ENCODE data around the gene SH2D3C. TPM values are rescaled to one million over a fixed set of nuclear protein-coding genes. Genes with fewer than 3 reads are reported as not detected.

The SH2D3C gene
- total RNA-seq, 4 donors from 2014 or later, result 6.1 to 12.1 (median 8.5) TPM

DNA sequence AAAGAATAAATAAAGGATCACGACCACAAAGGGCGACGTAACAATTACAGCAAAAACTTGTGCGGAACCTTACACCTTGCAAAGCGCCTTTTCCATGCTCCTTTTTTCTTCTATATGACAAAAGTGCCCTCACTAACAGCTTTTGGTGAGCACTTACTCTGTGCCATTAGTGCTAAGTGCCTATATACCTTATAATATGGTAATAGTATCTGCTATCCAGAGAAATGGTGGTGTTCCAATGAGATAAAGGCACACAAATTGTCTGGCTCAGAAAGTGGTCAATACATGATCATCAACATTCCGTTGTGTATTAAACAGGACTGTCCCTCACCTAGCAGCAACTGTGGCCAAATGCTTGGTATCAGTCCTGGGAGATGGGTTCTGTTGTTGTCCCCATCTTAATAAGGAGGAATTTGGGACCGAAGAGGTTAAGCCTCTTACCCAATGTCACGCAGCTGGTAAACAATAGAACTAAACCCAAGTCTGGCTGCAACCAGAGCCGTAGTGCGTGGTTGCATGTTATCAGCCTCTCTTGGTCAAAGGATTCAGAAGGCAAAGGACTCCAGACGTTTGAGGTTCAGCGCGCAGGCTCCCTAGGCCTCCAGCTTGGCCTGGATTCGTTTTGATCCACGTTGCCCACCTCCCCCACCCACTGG lies 42.8 kb downstream of the SH2D3C start:
- peaks cover 18% of the 10 kb centered on the region for H3K27me3 ChIP-seq
- peak overlapping the region in 3 of 4 donors; percentile 94 to 98 (median 95) for H3K27ac ChIP-seq
- peak overlapping the region in 1 of 2 donors; percentile 84 for H3K4me3 ChIP-seq
- no peaks in the 10 kb centered on the region for H3K9me3 ChIP-seq
- peaks cover 0 to 28% (median 12%) of the 10 kb centered on the region in 3 donors for H3K4me1 ChIP-seq
- no peak for ATAC-seq
- peaks cover 0 to 39% of the 10 kb centered on the region in 2 donors for H3K36me3 ChIP-seq
- TF ChIP-seq, protein P1, sequence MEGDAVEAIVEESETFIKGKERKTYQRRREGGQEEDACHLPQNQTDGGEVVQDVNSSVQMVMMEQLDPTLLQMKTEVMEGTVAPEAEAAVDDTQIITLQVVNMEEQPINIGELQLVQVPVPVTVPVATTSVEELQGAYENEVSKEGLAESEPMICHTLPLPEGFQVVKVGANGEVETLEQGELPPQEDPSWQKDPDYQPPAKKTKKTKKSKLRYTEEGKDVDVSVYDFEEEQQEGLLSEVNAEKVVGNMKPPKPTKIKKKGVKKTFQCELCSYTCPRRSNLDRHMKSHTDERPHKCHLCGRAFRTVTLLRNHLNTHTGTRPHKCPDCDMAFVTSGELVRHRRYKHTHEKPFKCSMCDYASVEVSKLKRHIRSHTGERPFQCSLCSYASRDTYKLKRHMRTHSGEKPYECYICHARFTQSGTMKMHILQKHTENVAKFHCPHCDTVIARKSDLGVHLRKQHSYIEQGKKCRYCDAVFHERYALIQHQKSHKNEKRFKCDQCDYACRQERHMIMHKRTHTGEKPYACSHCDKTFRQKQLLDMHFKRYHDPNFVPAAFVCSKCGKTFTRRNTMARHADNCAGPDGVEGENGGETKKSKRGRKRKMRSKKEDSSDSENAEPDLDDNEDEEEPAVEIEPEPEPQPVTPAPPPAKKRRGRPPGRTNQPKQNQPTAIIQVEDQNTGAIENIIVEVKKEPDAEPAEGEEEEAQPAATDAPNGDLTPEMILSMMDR (IDR thresholded peaks at IDR 0.05), result no peak
- TF ChIP-seq POLR2A (IDR thresholded peaks at IDR 0.05) (no peak), EP300 (IDR thresholded peaks at IDR 0.05) (no peak), POLR2AphosphoS5 (IDR thresholded peaks at IDR 0.05) (no peak)
- WGBS, 2 donors (ENCODE audit: low coverage in 1 of 2), result 25 to 31% methylated on average over 12 to 13 of the region's 15 CpGs

DNA sequence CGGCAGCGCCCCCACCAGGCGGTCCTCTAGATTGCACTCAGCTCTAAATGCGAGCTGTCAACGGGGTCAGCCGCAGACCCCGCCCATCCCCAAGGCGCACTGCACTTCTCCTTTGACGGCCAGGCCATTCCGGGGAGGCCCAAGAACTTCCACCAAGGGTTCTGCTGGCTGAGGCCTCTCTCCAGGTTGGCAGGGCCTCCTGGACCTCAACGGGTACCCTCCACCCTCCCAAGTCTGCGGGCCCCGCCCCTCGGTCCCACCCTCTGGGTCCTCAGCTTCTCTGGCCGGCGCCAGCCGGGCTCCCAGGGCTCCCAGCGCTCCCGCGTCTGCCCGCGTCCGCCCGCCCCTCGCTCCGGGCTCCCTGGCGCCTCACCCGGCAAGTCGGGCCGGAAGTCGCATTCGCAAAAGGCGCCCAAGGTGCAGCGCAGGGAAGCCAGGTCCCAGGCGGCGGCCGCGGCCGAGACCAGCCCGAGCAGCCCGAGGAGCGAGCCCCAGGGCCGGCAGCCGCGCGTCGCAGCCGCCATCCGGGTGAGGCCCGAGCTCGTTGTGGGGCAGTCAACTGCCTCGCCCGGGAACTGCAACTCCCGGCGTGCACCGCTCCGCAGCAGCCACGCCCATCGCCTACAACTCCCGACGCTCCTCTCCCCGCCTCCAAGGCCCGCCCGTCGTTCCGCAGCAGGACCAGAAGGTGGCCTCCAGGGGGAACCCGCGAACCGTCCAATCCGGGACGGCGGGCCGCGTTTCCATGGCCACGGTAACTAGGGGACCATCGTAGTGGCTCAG lies 43.5 kb downstream of the SH2D3C start, which contains the start of gene TOR2A:
Gene TOR2A, minus strand, starts transcription at position 548 of the 783 bp plus-strand sequence. Its CDS starts 24 bp downstream, at position 524.
- peaks cover 0 to 24% (median 8%) of the 10 kb centered on the region in 3 donors for H3K4me1 ChIP-seq
- H3K36me3 ChIP-seq, result peaks cover 0 to 41% of the 10 kb centered on the region in 2 donors
- TF ChIP-seq, protein P1 (IDR thresholded peaks at IDR 0.05), result peak in 3 of 4 experiments; percentile 94 to 98 (median 98)
- TF ChIP-seq POLR2AphosphoS5 (IDR thresholded peaks at IDR 0.05) (peak; percentile 50), EP300 (IDR thresholded peaks at IDR 0.05) (no peak), POLR2A (IDR thresholded peaks at IDR 0.05) (peak; percentile 91)
- H3K27me3 ChIP-seq, result peaks cover 11% of the 10 kb centered on the region
- peak within 1 kb of the TSS; percentile 88 to 98 (median 94) for H3K27ac ChIP-seq
- H3K4me3 ChIP-seq, result peak within 1 kb of the TSS; percentile 76 to 84
- WGBS, 2 donors (ENCODE audit: low coverage in 1 of 2), result 0% methylated on average over 4 of the region's 76 CpGs; no CpG with 5 or more reads in 1 of the 2 donors
- peak; percentile 95 for ATAC-seq
- H3K9me3 ChIP-seq, result no peaks in the 10 kb centered on the region

DNA sequence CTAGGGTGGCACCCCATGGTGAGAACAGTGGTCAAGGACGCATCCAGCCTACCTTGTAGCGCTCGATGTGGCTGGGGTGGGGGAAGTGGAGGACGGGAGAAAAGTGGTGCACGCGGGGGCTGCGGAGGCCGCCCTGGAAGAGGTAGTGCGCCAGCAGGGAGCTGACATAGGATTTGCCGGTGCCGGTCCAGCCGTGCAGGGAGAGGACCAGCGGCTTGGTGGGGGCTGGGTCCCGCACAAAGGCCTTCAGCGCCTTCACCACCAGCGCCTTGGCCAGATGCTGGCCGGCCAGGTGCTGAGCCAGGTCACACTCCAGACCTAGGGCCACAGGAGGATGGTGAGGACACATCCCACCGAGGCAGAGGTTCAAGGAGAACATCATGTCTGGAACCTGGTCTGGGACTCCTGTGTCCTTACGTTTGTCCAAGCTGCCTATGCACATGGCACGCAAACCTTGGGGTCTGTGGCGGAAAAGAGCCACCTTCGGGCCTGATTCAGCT lies 44.2 kb downstream of the SH2D3C start:
- peaks cover 0 to 21% (median 8%) of the 10 kb centered on the region in 3 donors for H3K4me1 ChIP-seq
- H3K36me3 ChIP-seq, result peaks cover 0 to 35% of the 10 kb centered on the region in 2 donors
- no peak for ATAC-seq
- H3K27ac ChIP-seq, result peak overlapping the region; percentile 88 to 98 (median 94)
- H3K9me3 ChIP-seq, result no peaks in the 10 kb centered on the region
- H3K4me3 ChIP-seq, result peak overlapping the region; percentile 76 to 84
- H3K27me3 ChIP-seq, result peaks cover 5% of the 10 kb centered on the region
- TF ChIP-seq EP300 (IDR thresholded peaks at IDR 0.05), result no peak
- TF ChIP-seq POLR2AphosphoS5 (IDR thresholded peaks at IDR 0.05), result no peak
- TF ChIP-seq POLR2A (IDR thresholded peaks at IDR 0.05), result no peak
- TF ChIP-seq, protein P1 (IDR thresholded peaks at IDR 0.05), result no peak
- WGBS, 2 donors (ENCODE audit: low coverage in 1 of 2), result no CpG with 5 or more reads among the region's 22 CpGs

DNA sequence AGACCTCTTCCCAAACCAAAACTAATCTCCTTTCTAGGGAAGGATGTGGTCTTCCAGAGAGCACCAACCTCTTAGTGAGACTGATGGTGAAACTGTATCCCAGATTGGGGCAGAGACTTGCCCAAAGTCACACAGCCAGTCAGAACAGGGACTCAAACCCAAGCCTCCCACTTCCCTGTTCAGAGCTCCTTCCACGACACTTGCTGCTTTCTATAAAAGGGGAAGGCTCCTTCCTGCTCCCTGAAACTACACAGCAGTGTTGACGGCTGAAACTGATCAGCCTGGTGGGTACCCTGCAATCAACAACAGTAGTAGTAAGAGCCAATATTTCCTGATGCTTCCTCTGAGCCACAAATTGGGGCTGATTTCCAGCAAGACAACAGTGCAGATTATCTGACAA lies 44.9 kb downstream of the SH2D3C start:
- TF ChIP-seq POLR2A (IDR thresholded peaks at IDR 0.05), result no peak
- TF ChIP-seq EP300 (IDR thresholded peaks at IDR 0.05), result no peak
- TF ChIP-seq, protein P1 (IDR thresholded peaks at IDR 0.05), result no peak
- no peak for TF ChIP-seq POLR2AphosphoS5 (IDR thresholded peaks at IDR 0.05)
- Histone ChIP-seq H3K4me3 (no peak overlapping the region), H3K27me3 (peaks cover 4% of the 10 kb centered on the region), H3K27ac (no peak overlapping the region), H3K36me3 (peaks cover 0 to 33% of the 10 kb centered on the region in 2 donors), H3K4me1 (peaks cover 0 to 21% (median 8%) of the 10 kb centered on the region in 3 donors), H3K9me3 (no peaks in the 10 kb centered on the region)
- 63% methylated on average over 2 of the region's 2 CpGs; no CpG with 5 or more reads in 1 of the 2 donors for WGBS, 2 donors (ENCODE audit: low coverage in 1 of 2)
- ATAC-seq, result no peak
